GM12873 (cell line): ENCODE measurements around the gene KRCC1.

ENCODE experiments used
- TF ChIP-seq, protein P1 (sequence below): IDR thresholded peaks from 2 replicates; pipeline ENCODE4 v1.5.1; 2012; ENCODE audit warnings: low read depth, mild to moderate bottlenecking, moderate library complexity, low read length, control low read depth; ENCODE audit not compliant: insufficient read depth; ENCODE audit errors: missing control alignments

Gene KRCC1

DNA sequence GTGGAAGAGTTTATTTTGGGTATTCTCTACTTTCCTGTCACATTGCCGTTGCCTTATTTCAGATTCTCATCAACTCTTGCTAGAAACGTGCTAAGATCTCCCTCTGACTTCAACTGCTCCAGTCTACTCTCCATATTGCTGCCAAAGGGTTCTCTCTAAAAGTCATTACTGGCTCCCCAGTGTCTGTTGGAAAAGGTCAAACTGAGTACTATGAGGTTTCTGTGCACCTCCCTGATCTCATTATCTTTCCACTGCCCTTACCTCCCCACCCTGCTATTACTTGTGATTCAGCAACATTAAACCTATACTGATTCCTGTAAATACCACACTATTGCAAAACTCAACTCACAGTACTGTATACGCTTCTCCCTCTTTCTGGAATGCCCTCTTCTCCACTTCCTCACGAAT lies 1.9 kb upstream of the KRCC1 start:
- TF ChIP-seq, protein P1, sequence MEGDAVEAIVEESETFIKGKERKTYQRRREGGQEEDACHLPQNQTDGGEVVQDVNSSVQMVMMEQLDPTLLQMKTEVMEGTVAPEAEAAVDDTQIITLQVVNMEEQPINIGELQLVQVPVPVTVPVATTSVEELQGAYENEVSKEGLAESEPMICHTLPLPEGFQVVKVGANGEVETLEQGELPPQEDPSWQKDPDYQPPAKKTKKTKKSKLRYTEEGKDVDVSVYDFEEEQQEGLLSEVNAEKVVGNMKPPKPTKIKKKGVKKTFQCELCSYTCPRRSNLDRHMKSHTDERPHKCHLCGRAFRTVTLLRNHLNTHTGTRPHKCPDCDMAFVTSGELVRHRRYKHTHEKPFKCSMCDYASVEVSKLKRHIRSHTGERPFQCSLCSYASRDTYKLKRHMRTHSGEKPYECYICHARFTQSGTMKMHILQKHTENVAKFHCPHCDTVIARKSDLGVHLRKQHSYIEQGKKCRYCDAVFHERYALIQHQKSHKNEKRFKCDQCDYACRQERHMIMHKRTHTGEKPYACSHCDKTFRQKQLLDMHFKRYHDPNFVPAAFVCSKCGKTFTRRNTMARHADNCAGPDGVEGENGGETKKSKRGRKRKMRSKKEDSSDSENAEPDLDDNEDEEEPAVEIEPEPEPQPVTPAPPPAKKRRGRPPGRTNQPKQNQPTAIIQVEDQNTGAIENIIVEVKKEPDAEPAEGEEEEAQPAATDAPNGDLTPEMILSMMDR = no peak

DNA sequence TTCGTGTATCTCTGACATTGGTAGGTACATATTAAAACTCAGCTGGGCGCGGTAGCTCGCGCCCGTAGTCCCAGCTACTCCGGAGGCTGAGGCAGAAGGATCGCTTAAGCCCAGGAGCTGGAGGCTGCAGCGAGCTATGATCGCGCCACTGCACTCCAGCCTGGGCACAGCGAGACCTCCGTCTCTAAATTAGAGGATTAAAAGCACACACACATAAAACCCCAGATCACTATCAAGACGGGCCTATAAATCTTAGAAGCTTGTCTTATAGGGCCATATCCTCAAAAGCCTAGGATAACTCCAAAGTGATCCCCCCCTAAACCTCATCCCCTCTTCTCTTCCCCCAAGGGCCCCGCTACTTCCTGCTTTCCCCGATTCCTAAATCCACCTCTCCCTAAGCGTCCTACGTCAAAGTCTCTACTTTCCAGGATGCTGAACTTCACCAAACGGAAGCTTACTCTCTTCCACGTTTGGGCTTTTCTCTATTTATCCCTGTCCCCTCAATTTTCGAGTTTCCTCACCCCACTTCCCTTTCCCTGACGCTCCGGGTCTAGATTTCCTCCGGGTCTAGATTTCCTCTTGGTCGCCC lies 707 bp downstream of the KRCC1 start:
- TF ChIP-seq, protein P1 = no peak

DNA sequence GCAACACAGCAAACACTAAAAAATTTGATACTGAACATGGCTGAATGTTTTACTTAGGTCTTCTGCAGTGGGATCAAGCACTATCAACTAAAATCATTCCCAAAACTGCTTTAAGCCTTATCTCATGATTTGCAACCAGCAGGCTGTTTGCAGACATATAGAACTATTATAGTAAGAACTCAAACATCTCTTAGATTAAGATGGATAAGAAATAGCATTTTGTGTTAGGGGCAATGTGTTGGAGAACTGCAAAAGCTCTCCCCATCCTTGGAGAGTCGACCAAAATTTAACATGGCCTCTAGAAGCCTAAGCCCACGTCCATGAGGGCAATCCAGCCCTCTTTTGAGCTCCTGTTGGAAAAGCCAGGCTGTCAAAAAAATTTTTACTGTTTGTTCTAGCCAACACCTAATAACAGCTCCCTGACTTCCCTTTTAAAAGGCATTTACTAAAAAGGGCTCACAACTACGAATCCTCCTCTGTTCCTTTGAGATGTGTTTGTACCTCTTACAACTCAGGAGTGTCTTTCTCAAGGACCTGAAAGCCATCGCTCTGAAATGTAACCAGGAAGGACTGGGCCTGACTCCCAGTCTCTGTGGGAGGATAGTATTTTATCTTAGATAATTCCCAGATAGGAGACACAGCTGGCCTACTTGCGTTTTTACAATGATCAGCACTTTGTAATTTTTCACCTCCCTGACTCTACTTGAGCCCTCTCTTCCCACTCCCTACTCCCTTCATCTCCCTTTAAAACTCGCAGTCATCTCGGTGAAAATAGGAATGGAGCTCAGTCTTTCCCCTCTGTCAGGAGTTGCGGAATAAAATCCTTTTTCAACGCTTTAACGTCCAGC lies 1.4 kb downstream of the KRCC1 start:
- TF ChIP-seq, protein P1 = no peak

DNA sequence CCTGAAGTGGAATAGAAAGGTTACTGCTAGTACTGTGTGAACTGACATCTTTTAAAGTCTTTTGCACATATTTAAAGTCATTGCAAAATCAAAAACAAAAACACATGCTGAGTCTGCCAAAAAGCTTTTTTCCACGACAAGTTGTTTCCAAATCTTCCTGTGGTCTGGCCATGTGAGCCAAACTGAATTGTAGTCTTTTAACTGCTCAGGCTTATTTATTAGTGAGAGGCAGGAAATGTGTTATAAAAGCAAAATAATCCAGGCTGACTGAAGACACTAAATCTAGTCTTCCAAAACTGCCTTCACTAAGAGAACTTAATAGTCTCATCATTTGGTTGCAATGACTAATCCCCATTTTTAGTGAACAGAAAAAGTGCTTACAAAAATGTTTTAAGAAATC lies 2.3 kb downstream of the KRCC1 start:
- TF ChIP-seq, protein P1 = no peak

DNA sequence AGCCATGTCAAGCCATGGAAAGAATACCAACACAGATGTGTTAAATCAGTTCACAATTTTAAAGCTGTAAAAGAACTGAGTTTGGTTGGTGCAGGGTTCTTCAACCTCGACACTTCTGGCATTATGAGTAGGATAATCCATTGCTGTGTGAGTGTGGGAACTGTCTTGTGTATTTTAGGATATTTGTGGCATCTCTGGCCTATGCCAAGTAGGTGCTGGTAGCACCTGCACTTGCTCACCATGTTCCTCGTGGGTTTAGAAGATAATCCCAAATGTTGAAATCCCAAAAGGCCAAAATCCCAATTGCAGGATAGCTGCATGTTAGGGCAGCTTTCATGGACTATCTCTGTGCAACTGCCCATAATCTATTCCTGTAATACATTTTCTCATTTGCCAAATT lies 3.8 kb downstream of the KRCC1 start:
- TF ChIP-seq, protein P1 = no peak

DNA sequence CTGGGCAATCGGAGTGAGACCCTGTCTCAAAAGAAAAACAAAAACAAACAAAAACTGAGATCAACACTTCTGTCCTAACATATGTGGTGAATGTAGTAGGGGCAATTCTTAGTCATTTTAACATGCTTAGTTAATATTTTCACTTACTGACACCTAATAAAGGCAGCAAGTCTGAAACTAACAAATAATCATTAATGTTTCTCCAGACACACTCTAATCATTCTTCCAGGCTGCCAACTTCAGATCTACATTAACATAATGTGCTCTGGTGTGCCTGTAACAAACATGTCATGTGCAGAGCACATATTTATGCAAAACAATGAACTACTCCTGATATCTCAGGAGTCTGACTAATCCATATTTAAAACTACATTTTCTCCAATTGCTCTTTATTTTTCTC lies 6.0 kb downstream of the KRCC1 start:
- TF ChIP-seq, protein P1 = no peak

DNA sequence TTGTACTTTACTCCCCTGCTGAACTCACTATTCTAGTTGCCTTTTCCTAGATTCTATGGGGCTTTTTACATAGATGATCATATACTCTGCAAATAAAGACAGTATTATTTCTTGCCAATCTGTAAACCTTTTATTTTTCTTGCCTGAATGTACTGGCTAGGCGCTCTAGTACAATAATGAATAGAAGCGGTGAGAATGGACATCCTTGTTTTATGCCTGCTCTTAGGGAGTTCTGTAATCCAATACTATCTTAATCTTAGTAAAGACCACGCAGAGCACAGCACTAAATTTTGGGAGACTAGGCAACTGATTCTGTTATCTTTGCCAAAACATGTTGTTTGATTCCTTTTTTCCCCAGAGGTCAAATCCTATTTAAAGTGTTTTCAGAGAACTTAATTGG lies 7.0 kb downstream of the KRCC1 start:
- TF ChIP-seq, protein P1 = no peak
